NCI-H146 treated with DMSO at 0.1 percent for 48 hours (cell line): Measurements from ENCODE around the gene GNAQ.
A peak's percentile ranks its signal among the peaks of the same experiment; 100 is the strongest.

Source experiments
- DNase-seq: peaks from one replicate; lab custom pipeline; 2025; ENCODE audit not compliant: unreplicated experiment; lab: John Stamatoyannopoulos, UW

Gene GNAQ

DNA sequence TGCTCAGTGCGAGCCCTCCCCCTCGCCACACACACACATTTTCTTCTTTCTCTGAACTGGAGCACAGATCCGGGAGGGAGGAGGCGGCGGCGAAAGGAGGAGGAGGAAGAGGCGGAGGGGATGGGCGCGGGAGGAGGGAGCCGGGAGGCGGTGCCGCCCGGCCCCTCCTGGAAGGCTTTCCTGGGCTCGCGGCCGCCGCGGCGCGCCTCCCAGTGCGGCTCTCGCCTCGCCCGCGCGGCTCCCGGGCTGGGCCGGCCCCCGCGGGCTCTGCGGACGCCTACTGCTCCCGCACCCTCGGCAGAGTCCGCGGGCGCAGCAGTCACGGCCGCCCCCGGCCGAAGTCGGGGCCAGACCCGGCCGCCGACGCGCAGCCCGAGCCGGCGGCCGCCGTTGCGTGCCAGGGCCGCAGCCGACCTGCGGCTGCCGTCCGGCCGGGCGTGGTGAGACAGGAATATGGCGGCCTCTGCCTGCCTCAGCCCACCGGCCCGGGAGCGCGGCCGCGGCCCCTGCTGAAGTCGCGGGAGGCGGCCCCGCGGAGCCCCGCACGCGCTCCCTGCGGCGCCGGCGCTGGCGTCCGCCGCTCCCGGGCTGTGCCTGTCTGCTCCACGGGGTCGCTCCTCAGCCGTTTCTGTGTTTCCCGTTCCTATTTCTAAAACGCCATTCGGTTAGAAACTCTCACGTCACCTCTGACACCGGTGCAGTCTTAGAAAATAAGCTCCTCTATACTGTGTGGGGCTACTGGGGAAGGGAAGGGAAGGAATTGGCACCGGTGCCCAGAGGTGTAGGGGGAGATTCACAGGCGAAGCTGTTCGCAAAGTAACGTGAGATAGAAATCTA lies 500 bp upstream of the GNAQ start:
- DNase-seq = peak; percentile 76

DNA sequence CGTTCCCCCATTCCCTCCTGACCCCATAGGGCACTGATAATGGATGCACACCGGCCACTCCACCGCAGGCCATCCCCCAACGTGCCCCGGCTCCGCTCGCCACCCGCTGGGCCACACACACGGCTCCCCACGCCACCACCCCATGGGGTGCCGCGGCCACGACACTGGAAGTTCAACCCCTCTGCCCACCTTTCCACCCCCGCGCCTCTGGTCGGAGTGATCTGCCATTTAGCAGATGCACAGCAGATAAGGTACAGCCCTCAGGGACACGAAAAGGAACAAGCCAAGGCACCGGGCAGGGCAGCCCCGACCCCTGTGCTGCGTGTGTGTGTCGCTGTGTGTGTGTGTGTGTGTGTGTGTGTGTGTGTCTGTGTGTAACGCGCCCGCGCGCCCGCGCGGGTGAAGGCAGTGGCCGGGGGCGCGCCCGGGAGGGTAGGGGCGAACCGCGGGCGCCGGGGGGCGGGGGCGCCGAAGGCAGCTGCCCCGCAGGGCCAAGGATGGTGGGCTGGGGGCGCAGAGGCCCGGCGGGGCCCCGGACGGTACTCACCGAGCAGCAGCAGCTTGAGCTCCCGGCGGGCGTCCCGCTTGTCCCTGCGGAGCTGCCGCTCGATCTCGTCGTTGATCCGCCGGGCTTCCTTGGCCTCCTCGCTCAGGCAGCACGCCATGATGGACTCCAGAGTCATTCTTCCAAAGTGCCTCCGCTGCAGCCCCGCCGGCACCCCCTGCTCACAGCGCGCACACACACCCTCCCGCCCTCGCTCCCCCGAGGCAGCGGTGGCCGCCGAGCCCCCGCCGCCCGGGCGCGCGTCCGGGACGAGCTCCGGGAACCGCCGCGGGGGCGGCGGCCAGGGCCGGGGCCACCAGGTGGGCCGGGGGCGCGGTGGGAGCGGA lies 813 bp downstream of the GNAQ start:
- DNase-seq = peak; percentile 10

DNA sequence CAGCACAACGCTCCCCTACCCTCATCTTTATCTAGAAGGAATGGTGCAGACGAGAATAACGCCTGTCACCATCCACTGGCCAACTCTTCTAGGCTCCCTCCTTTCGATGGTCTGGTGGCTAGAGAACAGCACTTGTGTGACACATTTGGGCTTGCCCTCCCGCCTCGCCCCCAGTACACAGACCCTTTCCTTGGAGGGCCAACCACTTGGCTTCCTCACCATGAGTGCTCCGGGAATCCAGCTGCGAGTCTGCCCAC lies 1.4 kb downstream of the GNAQ start:
- DNase-seq = no peak

DNA sequence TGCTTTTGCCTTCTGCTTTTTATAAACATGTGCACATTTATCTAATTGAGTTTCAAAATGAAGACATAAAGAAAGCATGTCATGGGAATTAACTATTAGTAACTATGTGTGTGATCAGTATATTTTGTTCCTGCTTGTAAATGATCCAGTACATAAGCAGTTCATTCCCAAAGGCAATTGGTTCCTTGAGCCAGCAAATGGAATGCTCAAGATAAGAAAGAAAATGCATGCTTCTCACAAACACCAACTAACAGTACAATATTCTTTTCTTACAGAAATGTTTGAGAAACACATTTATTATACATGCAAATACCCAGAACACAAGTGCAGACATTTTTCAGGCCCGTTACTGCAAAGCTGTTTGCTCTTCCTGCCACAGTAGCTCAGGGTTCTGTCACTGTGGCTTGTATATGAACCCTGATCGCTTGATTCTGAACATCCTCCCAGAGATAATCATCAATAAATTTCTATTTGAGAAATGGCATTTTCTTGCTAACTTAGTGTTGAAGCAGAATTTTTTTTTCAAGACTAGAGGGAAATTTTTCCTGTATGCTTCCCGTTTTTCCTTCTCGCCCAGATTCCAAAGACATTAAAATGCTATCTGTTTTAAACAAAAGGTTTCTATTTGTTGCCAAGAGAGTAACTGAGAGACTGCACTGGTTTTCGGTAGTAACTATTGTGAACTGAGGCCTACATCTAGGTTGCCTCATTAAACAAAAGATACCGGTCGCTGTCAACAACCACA lies 1.9 kb downstream of the GNAQ start:
- no peak for DNase-seq

DNA sequence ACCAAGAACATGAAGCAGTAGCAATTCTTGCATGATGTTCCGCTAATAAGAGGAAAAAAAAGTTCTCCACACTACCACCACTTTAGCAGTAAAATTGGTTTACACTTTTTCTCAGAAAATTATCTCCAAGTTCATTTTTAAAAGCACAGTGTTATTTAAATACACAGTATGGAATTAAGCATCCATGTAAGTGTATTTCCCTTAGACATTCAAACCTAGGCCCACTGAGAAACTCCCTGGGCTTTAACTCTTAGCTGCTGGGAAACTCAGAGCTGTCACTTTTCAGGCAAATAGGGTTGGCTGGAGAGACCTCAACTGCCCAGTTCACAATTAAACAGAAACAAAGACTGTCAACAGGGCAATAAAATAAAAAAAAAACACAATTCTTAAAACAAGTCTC lies 2.7 kb downstream of the GNAQ start:
- no peak for DNase-seq

DNA sequence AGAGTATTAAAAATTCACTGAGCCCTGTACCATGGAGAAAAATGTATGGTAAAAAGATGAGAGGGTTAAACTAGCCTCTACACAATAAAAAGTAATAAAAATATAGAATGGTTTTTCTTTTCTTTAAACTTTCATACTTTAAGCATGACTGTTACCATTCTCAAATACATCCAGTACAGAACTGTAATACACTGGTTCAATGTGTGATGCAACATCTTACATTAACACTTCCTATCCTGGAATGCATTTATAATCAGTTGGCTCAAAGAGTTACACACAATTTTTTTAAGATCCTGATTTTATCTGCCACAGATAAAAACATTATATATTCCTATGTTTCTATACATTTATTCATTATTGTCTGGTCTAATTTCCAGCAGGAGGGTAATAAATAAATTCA lies 4.7 kb downstream of the GNAQ start:
- no peak for DNase-seq

DNA sequence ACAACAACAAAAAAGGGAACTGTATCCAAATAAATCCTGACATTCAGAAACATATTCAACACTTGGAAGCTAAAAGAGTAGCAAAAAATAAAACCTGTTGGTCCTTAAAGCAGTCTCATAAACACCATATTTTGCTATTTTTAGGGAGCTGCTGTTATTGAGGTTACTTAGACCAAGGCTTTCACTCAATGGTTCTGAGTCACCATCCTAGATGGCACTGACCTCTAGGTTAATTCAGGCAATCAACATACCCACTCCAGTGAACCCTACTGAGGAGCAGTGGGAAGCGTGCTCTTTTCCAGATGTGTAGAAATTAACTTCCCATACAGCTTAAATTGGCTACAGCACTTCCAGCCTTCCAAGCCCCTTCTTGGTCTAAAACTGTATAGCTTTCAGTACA lies 5.2 kb downstream of the GNAQ start:
- DNase-seq = no peak

DNA sequence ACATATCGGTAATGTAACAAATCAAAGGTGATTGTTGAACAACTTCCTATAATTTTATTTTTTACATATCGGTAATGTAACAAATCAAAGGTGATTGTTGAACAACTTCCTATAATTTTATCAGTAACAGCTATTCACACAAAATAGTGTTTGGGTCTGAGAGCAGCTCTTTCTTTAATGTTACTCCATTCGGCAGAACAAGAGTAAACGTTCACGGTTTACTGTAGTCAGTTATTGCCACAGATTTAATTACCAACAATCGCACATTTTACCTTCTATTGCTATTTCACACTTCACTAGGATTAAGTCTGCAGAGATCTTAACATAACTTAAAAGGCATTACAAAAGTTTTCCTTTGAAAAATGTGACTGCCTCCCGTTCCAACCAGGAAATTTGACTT lies 6.4 kb downstream of the GNAQ start:
- DNase-seq = no peak

DNA sequence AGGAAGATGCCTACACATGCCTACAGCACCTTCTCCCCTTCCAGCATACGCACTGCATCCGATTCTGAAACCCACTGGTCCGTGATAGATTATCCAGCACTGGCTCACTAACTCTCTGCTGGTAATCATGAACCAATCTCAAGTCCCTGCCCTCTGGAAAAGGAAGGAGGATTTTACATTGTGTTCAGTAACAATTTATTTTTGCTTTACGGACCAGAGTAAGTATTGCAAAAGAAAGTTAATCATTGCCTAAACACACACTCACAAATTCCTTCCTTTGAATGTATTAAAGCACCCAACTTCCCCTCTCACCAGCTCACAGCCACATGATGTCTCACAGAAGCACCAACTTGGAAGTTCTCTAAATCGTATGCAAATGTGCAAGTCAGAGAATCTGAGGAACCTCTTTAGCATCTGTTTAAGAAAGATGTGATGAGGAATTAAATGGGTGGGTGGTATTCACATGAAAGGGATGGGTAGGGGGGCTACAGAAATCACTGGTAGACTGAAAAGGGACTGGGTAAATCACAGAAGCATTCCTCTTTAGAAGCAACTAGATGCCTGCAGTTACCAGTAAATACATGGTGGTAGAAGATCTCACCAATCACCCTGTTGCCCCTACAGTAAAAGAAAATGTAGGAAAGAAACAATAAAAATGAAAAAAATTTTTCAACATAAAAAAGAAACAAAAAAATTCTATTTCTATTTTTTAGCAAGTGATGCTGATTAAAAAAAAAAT lies 8.4 kb downstream of the GNAQ start:
- DNase-seq = no peak

DNA sequence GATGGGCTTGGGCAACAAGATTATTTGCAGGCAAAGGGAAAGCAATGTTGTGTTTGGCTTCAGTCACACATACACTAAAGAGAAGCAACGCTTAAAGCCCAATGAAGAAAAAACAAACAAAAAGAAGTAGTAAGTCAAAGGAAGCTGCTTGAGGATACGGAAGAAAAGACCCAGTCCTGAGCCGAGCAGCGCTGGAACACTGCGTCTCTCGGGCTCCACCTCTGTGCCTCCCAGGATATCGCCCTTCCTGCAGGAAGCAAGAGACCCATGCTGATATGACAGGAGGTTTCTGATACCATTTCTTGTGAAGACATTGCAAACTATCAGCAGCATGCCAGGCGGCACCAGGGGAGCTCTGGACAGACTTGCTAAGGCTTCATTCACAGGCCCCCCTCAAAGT lies 9.9 kb downstream of the GNAQ start:
- no peak for DNase-seq

DNA sequence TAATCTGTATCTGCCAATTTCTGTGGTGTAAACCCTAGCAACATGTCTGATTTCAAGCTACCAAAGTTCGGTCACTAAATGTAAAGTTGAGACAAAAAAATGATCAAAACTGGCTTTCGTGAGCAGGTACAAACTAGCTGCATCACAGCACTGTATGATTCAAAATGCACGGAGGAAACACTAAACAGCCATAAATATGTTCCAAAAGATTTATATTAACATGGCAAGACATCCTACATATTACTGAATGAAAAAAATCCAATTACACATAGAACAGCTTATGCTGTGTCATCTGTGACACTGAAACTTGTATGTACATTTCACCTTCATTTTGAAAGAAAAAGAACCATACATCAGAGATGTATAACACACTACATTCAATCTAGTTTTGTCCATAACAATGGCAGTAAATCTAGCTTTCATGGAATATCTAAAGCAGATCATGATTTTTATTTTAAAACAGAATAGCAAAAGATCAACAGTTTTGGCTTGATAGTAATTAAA lies 14.4 kb downstream of the GNAQ start:
- DNase-seq = no peak

DNA sequence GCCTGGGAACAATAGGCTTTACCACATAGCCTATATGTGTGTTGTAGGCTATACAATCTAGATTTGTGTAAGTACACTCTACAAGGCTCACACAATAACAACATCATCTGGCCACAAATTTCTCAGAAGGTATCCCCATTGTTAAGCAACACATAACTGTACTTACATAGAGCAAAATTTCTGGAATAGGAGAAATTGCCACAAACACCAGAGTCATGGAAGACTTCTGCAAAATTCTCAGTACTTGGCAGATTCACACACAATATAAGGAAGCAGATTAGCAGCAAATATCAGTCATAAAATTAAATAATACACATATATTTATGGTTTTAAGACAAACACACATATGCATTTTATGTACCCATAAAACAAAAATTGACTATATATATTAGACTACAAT lies 16.4 kb downstream of the GNAQ start:
- DNase-seq = no peak

DNA sequence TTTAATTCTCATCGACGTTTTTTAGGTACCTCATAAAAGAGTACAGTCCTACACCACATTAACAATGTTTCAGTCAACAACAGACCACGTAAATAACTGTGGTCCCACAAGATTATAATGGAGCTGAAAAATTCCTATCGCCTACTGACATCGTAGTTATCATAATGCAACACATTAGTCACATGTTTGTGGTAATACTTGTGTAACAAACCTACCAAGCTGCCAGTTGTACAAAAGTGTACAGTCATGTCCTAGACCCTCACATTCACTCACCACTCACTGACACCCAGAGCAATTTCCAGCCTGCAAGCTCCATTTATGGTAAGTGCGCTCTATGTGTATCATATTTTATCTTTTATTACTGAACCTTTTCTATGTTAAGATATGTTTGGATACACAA lies 16.8 kb downstream of the GNAQ start:
- DNase-seq = no peak

DNA sequence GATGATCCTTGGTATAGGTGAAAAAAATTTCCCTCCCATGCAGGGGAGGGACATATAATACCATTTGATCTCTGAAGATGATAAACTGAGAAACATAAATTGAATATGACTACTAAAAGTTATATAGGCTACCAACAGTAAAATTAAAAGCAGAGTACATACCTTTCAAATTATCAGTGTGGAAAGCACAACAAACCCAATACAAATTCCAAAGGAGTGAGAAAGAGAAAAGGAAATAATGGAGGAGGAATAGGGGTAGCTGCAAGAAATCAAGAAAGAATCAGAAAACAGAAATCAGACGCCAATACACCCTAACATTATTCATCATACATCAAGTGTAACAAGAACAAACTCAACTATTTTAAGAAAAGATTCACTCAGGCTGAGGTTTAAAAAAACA lies 17.7 kb downstream of the GNAQ start:
- no peak for DNase-seq

DNA sequence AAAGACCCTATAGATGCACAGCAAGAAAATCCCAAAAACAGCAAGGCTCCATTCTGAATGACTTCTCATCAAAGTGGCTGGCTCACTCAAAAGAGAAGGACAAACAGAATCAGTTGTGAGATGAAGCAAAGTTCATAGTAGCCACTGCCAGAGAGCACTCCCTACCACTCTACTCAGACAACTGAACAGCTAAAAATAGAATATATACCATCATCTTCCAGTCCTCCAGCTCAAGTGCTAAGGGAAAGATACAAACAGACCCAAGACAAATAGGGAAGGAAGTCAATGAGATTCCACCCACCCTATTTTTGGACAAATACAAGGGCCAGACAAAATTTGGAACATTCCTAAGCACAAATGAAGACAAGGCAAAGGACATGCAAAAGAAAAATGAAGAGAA lies 20.6 kb downstream of the GNAQ start:
- DNase-seq = no peak

DNA sequence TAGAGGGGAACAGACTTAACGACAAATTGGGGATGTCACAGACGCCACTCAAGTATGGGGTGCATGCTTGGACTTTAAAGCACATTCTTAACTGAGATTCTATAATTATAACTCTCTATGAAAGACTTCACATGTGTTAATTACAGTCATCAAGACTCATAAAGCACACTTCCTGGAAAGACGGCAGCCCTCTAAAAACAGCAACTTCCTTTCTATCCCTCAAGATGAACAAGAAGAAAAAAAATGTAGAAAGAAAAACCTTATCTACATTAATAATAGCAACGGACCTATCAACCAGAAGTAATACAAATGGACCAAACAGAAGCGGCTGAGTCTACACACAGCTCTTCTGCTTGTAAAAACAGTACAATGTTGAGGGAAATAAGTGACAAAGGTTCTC lies 21.2 kb downstream of the GNAQ start:
- DNase-seq = no peak

DNA sequence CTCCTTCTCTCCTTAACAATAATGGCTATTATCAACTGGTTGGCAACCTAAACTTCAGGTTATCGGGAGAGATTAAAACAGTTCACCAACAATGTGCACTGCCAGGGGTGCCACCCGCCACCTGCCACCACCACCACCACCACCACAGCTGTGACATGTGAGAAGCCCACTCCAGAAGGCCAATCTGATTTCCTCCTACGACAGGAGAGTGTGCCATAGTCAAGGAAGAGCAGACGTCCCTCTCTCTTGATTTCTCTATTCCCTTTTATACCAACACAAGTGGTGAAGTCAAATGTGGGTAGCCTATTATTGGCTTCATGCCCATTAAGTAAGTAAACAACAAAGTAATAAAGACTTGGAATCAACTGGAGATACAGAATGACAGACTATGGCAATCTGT lies 22.4 kb downstream of the GNAQ start:
- DNase-seq = no peak

DNA sequence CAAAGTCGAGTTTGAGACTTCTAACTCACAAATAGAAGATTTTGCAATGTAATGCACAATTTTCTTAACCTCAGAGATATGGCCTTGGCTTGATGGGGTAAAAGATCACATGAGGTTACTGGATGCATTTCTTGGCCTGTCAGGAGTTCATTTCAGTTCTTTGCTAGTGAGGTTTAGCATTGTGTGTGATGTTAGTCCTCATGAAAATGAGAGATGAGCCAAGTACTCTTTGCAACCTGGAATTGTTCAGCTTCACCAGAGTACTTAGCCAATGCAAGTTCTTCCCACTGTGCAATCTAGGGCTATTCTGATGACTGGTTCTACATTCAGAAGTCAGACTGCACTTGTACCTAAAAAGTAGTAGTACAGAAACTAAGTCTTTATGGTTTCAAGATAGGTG lies 24.9 kb downstream of the GNAQ start:
- DNase-seq = no peak

DNA sequence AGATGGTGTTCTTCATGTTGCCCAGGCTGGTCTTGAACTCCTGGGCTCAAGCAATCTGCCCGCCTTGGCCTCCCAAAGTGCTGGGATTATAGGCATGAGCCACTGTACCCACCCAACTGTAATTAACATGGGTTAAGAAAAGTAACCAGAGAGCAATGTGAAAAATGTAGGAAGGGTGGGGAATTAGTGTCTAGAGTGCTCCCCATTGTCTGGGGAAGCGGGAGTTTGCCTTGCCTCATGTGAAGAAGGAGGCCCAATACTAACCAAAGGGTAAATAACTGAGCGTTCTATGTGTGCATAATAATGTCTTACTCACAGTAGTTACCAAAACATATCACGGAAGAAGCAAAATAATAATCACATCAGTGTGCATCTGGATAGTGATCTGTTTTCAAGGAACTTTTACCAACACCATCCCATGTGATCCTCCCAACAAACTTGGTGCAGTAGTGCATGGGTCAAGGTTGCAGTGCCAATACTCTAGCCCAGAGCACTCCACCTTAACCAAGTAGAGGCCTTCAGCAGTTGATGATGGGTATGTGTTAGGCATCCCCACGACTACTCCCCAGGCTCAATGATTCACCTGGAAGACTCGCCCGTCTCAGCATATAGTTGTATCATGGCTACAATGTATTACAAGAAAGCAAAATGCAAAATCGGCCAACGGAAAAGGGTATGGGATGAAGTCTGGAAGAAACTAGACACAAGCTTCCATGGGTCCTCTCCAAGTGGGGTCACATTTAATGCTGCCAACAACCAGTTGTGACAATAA lies 26.2 kb downstream of the GNAQ start:
- DNase-seq = no peak

DNA sequence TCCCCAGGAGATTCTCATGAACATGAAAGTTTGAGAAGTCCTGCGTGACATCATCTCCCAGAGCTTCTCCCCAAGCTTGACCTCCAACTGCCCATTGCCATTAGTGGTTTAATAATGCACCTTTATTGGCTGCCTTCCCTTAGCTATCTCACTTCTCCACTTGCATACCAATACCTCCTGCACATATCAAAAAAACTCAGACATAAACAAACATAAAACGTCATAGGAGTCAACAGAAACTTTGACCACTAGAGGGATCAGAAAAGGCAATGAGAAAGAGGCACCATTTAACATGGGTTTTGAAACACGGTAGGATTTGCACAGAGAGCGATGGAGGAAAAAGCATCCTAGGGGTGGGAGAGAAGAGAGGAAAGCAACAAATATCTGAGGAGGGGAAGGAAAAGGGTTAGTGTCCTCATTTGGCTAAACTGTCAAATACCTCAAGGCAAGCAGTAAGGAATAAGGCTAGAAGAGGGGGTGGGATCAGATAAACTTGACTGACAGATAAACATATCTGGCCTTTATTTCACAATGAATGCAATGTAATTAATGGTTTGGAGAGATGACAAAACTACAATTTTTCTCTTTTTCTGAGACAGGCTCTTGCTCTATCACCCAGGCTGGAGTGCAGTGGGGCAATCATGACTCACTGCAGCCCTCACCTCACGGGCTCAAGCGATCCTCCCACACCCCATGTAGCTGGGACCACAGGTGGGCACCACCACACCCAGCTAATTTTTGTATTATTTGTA lies 27.0 kb downstream of the GNAQ start:
- no peak for DNase-seq
